AG09319 (cell line): ENCODE results near the gene PXK.
A peak's percentile ranks its signal among the peaks of the same experiment; 100 is the strongest.

Source experiments
- DNase-seq: peaks from one replicate; pipeline ENCODE4 v3.0.0-alpha.2; 2010; ENCODE audit warnings: low read depth; ENCODE audit errors: extremely low read depth
- TF ChIP-seq, protein P1 (sequence below): IDR thresholded peaks from 2 replicates; pipeline ENCODE4 v1.5.1; 2011; ENCODE audit warnings: low read depth, mild to moderate bottlenecking, inconsistent platforms, low read length, moderate library complexity

PXK gene

GRCh38 chr3:58384381-58385090 lies 51.8 kb downstream of the PXK start:
- TF ChIP-seq, protein P1, sequence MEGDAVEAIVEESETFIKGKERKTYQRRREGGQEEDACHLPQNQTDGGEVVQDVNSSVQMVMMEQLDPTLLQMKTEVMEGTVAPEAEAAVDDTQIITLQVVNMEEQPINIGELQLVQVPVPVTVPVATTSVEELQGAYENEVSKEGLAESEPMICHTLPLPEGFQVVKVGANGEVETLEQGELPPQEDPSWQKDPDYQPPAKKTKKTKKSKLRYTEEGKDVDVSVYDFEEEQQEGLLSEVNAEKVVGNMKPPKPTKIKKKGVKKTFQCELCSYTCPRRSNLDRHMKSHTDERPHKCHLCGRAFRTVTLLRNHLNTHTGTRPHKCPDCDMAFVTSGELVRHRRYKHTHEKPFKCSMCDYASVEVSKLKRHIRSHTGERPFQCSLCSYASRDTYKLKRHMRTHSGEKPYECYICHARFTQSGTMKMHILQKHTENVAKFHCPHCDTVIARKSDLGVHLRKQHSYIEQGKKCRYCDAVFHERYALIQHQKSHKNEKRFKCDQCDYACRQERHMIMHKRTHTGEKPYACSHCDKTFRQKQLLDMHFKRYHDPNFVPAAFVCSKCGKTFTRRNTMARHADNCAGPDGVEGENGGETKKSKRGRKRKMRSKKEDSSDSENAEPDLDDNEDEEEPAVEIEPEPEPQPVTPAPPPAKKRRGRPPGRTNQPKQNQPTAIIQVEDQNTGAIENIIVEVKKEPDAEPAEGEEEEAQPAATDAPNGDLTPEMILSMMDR, result no peak
- DNase-seq, result no peak

DNA sequence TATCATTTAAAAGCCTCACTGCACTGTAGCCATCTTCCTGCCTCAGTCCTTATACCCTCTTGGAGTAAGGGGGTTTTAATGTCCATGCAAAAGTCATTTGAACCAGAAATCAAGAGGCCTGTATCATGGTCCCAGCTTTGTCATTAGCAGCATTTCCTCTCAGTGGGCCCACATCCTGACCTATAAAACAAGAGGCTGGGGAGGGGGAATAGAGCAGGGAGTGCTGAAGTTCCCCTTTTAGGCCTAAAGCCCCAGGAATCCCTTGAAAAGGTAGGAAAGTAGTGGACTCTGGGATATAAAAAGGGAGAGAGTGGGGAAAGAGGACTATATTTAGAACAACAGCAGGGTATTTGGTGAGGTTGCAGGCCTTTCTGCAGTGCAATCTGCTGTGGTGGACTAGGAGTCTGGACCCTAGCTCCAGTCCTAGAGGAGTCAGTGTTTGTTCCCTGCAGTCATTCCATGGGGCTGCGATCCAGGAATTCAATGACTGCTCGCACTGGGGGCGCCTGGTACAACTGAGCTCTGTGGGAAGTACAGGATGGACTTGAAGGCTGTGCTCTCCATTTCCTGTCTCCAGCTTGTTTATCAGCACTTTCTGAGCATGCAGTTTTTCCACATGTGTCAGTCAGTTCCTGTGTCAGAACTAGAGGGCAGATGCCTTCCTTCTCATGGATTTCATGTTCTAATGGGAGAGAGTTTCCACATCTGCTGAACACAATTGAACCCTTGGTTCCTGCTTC lies 54.1 kb downstream of the PXK start:
- TF ChIP-seq, protein P1, result no peak
- DNase-seq, result peak; percentile 36

- TF ChIP-seq, protein P1, result no peak
- no peak for DNase-seq
Observed at GRCh38 chr3:58387650-58388546, 55.2 kb downstream of the PXK start.

DNA sequence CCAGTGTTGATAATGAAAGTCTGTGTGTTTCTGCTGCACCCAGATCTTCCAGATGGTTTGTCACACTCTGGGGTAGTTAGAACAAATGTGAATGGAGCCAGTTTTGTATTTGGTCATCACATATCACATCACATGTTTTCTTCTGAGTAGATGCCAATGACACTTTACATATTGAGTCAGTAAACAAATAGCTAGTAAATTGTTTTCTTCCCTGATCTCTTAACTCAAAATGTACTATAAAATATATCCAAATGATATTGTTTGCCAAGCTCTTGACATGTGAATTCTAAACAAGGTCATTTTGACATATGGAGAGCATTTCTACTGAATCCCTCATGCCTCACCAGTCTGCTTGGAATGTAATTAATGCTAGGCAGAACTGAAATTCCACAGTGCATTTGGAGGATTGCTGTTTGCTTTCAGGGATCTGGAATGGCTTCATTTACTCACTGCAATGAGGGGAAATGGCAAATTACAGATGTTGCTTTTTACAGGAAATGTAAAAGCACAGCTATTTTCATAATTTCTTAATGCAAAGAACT lies 55.9 kb downstream of the PXK start:
- DNase-seq, result peak; percentile 84

DNA sequence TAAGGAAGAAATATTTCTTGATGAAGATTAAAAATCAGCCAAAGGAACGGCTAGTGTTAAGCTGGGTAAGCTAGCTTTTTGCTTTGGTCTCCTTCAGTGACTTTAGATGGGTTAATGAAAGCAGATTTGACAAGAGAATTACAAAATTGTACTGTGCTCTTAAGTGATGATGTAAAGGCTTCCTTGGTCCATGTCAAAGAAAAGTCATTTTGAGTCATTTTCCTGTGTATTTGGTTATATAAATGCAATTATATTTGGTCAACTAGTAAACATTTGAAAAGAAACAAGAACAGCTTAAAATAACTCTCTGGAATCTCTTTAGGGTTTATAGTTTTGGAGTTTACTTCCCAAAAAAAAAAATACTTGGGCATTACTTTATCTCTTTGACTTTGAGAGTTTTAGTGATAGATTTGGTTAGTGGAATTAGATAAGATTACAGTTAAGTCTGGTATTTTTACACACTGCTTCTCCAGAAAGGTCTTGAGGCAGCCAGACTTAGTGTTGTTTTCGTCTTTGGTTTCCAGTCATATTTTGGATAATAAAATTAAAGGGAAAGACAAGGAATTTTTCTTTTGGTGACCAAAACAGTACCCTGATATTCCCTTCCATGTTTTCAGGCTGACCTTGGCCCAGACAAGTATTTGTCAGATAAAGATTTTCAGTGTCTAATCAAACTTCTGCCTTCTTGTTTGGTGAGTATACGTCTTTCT lies 58.6 kb downstream of the PXK start:
- TF ChIP-seq, protein P1, result no peak
- DNase-seq, result no peak

More for the DNA sequence above, 55.9 kb downstream of the PXK start:
- TF ChIP-seq, protein P1, result no peak

DNA sequence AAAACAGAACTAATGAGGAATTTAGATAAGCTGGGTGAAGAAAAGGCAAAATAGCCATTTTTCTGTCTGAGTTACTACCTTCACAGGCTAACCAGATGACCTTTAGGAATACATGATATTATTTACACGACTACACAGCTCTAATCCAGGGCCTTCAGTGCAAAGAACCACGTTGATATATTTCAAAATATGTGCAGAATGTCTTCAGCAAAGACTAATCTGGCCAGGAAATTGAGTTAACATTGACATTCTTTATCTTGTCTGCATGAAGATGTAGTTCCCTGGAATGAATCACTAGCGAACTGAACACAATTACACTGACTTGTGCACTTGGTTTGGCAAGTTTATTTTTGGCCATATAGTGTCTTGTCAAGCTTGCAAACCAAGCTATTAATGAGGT lies 59.5 kb downstream of the PXK start:
- no peak for DNase-seq
- TF ChIP-seq, protein P1, result no peak
